ENCODE data around the gene PPP1R13B. TPM values are rescaled to one million over a fixed set of nuclear protein-coding genes. Genes with fewer than 3 reads are reported as not detected.

PPP1R13B gene
- total RNA-seq, 6 experiments from 2014 or later = 5.1 to 6.2 (median 5.5) TPM

DNA sequence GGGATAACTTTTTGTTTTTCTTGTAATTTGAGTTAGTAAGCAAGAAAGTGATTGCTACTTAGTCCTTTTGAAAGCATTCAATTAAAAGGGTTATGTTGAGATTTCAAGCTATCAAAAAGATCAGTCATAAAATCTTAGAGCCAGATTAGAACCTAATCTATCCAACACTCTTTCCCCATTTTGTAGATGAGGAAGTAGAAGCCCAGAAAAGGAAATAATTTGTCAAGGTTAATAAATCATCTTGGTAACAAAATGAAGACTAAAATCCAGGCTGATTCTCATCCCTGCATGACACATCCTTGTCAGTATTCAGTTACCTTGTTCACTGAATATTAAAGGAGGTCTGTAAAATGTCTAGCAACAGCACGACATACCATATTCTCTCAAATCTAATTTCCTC, 26.5 kb downstream of the PPP1R13B start:
- Mint-ChIP-seq H3K4me3 (no peak overlapping the region), H3K27ac (no peak overlapping the region), H3K9me3 (no peaks in the 10 kb centered on the region), H3K27me3 (ENCODE audit: insufficient read depth) (peaks cover 4% of the 10 kb centered on the region), H3K36me3 (ENCODE audit: low read depth) (no peaks in the 10 kb centered on the region), H3K4me1 (ENCODE audit: low read depth) (no peaks in the 10 kb centered on the region; the same call in 1 of the 2 replicates)
- DNase-seq = no peak
- TF ChIP-seq, protein P1, sequence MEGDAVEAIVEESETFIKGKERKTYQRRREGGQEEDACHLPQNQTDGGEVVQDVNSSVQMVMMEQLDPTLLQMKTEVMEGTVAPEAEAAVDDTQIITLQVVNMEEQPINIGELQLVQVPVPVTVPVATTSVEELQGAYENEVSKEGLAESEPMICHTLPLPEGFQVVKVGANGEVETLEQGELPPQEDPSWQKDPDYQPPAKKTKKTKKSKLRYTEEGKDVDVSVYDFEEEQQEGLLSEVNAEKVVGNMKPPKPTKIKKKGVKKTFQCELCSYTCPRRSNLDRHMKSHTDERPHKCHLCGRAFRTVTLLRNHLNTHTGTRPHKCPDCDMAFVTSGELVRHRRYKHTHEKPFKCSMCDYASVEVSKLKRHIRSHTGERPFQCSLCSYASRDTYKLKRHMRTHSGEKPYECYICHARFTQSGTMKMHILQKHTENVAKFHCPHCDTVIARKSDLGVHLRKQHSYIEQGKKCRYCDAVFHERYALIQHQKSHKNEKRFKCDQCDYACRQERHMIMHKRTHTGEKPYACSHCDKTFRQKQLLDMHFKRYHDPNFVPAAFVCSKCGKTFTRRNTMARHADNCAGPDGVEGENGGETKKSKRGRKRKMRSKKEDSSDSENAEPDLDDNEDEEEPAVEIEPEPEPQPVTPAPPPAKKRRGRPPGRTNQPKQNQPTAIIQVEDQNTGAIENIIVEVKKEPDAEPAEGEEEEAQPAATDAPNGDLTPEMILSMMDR (IDR thresholded peaks at IDR 0.05) = no peak

DNA sequence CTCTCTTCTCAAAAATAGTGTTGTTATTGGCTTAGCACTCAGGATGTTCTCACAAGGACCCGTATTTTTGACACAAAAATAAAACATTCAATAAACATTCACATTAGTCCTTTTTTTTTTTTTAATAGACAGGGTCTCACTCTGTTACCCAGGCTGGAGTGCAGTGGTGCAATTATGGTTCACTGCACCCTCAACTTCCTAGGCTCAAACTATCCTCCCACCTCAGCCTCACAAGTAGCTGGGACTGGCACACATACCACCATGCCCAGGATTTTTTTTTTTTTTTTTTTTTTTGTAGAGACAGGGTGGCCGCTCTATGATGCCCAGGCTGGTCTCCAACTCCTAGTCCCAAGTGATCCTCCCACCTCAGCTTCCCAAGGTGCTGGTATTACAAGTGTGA, 27.0 kb downstream of the PPP1R13B start:
- H3K27ac Mint-ChIP-seq = no peak overlapping the region
- H3K27me3 Mint-ChIP-seq (ENCODE audit: insufficient read depth) = peaks cover 4% of the 10 kb centered on the region
- no peaks in the 10 kb centered on the region for H3K9me3 Mint-ChIP-seq
- H3K36me3 Mint-ChIP-seq (ENCODE audit: low read depth) = no peaks in the 10 kb centered on the region
- no peak for DNase-seq
- TF ChIP-seq, protein P1 (IDR thresholded peaks at IDR 0.05) = no peak
- no peaks in the 10 kb centered on the region; the same call in 1 of the 2 replicates for H3K4me1 Mint-ChIP-seq (ENCODE audit: low read depth)
- no peak overlapping the region; the same call in 1 of the 2 replicates for H3K4me3 Mint-ChIP-seq

DNA sequence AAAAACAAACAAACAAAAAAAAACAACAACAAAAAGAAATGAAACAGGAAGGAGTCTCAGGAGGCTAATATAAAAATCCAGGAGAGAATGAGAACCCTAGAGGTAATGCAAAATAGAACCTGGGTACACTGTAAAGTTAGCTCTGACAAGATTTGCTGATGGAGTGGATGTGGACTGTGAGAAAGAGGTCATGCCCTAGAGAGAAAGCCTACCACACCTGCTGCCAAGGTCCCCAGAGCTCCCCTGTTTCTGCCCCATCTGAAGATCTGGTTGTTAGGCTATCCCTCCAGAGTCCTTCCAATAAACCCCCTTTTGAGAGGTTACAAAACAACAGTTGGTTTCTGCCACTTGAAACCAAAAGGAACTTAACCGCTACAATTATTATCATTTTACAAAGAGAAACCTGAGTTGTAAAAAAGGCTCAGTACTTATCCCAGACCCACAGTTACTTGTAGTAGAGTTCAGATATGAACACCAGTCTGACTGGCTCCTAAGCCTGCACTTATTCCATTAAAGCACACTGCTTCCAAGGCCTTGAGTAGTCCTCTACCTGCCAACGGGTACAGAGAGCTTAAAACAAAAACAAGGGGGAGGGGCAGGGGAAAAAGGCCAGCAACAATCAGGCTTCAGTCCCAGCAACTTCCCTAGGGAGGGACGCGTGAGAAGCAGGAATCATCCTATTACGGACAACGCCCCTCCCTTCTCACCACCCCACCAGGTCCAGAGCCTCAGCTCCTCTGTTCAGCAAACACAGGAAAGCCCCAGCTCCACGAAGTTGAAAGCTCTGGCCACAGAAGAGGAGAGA, 27.7 kb downstream of the PPP1R13B start:
- DNase-seq = no peak
- Mint-ChIP-seq H3K36me3 (ENCODE audit: low read depth) (no peaks in the 10 kb centered on the region), H3K4me1 (ENCODE audit: low read depth) (no peaks in the 10 kb centered on the region), H3K27ac (no peak overlapping the region), H3K27me3 (ENCODE audit: insufficient read depth) (peaks cover 4% of the 10 kb centered on the region), H3K4me3 (no peak overlapping the region; the same call in 1 of the 2 replicates), H3K9me3 (no peaks in the 10 kb centered on the region)
- TF ChIP-seq, protein P1 (IDR thresholded peaks at IDR 0.05) = no peak

DNA sequence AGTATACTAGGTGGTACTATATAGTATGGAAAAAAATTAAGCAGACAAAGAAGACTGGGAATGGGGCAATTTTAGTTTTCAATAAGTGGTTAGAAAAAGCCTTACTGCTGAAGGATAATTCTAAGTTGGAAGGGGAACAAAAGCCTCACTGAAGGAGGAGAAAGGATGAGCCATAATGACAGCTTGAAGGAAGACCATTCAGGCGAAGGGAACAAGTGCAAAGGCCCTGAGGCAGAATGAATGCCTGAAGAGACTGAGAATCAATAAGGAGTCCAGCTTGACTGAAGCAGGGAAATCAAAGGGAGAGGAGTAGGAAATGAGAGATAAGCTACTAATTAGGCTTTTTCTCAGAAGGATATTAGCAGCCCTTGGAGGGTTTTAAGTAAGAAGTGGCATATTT, 28.5 kb downstream of the PPP1R13B start:
- Mint-ChIP-seq H3K27me3 (ENCODE audit: insufficient read depth) (peaks cover 2% of the 10 kb centered on the region), H3K27ac (no peak overlapping the region), H3K9me3 (no peaks in the 10 kb centered on the region), H3K4me1 (ENCODE audit: low read depth) (no peaks in the 10 kb centered on the region), H3K4me3 (no peak overlapping the region), H3K36me3 (ENCODE audit: low read depth) (no peaks in the 10 kb centered on the region)
- TF ChIP-seq, protein P1 (IDR thresholded peaks at IDR 0.05) = no peak
- no peak for DNase-seq

DNA sequence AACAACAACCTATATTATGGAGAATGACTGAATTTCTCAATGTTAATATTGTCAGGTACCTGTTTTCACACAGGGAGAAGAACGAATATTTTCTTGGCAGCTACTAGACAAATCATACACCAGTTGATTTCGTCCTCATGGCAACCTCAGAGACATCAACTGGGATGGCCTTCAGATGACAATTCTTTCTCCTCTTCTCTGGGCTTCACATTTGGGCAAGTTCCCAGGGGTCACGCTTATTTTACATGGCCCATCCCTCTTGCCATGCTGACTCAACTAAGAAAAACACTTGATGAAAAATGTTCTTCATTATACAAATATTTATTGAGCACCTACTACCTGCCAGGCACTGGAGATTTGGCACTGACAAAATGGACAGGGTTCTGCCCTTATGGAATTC, 29.0 kb downstream of the PPP1R13B start:
- Mint-ChIP-seq H3K27ac (no peak overlapping the region), H3K4me1 (ENCODE audit: low read depth) (no peaks in the 10 kb centered on the region), H3K4me3 (no peak overlapping the region), H3K36me3 (ENCODE audit: low read depth) (no peaks in the 10 kb centered on the region), H3K27me3 (ENCODE audit: insufficient read depth) (peaks cover 2% of the 10 kb centered on the region), H3K9me3 (no peaks in the 10 kb centered on the region)
- DNase-seq = no peak
- TF ChIP-seq, protein P1 (IDR thresholded peaks at IDR 0.05) = no peak
